T-helper 1 cell treated with Interleukin-12 subunit alpha and Interleukin-12 subunit beta and Interleukin-4 antibody, amounts not matched to agents 30 ng/mL and 1 ng/mL, for 36 hours (primary cell): ENCODE data around the gene FANCE. TPM values are rescaled to one million over a fixed set of nuclear protein-coding genes. Genes with fewer than 3 reads are reported as not detected.
"Not testable (repeated sequence)": the region's sequence is repeated elsewhere in the genome, so short reads cannot be mapped to it uniquely, and the experiment has no call there.

Experiments
- intact Hi-C: fragments of 100-400 bp; cut with micrococcal nuclease; formaldehyde crosslinking; loops from one replicate; pipeline ENCODE4 v1.15.1; 2024
- total RNA-seq: library from RNA; stranded (reverse); gene quantifications from 2 replicates; pipeline ENCODE4 v1.2.3, GENCODE V29; 2022

FANCE gene
- total RNA-seq, 1 donor from 2014 or later, result 13.0 TPM

- intact Hi-C loops, result no loop called here
Measured at GRCh38 chr6:35496036-35496840, 44.1 kb downstream of the FANCE start.

GRCh38 chr6:35496841-35497570 is 44.9 kb downstream of the FANCE start, which contains the start of gene TEAD3:
Gene TEAD3 (minus strand): TSS chr6:35497079.
- intact Hi-C loops, result loop anchor here (1.0 kb wide), 1 partner anchor 45 kb away; the partner anchor contains the start of gene FANCE

- intact Hi-C loops, result loop anchor here (1.0 kb wide), 1 partner anchor 45 kb away; the partner anchor contains the start of gene FANCE
Measured at GRCh38 chr6:35497571-35498421, 45.7 kb downstream of the FANCE start.

- intact Hi-C loops, result no loop called here
Measured at GRCh38 chr6:35498422-35499067, 46.4 kb downstream of the FANCE start.

GRCh38 chr6:35499372-35499771 is 47.2 kb downstream of the FANCE start:
- intact Hi-C loops, result no loop called here

GRCh38 chr6:35500782-35501181 is 48.6 kb downstream of the FANCE start:
- intact Hi-C loops, result no loop called here

GRCh38 chr6:35501784-35502183 is 49.6 kb downstream of the FANCE start:
- intact Hi-C loops, result no loop called here

- intact Hi-C loops, result no loop called here
Measured at GRCh38 chr6:35503534-35503933, 51.4 kb downstream of the FANCE start.

GRCh38 chr6:35505999-35506412 is 53.9 kb downstream of the FANCE start:
- intact Hi-C loops, result no loop called here

GRCh38 chr6:35506536-35506935 is 54.4 kb downstream of the FANCE start:
- intact Hi-C loops, result no loop called here

- intact Hi-C loops, result no loop called here
Measured at GRCh38 chr6:35507221-35507620, 55.1 kb downstream of the FANCE start.

GRCh38 chr6:35508027-35508426 is 55.9 kb downstream of the FANCE start:
- intact Hi-C loops, result no loop called here

GRCh38 chr6:35508542-35508941 is 56.4 kb downstream of the FANCE start:
- intact Hi-C loops, result no loop called here

- intact Hi-C loops, result no loop called here
Measured at GRCh38 chr6:35510916-35511561, 58.9 kb downstream of the FANCE start.

- intact Hi-C loops, result no loop called here
Measured at GRCh38 chr6:35511562-35511941, 59.4 kb downstream of the FANCE start.

- intact Hi-C loops, result no loop called here
Measured at GRCh38 chr6:35512006-35512405, 59.9 kb downstream of the FANCE start.

GRCh38 chr6:35512740-35513139 is 60.6 kb downstream of the FANCE start, which contains the start of gene TULP1:
Gene TULP1 (minus strand): TSS chr6:35512896. CDS start chr6:35512858, 38 bp downstream.
- intact Hi-C loops, result no loop called here

GRCh38 chr6:35514587-35514986 is 62.4 kb downstream of the FANCE start:
- intact Hi-C loops, result no loop called here

- intact Hi-C loops, result not testable (repeated sequence)
Measured at GRCh38 chr6:35515939-35516338, 63.8 kb downstream of the FANCE start.
